ENCODE results near the gene CYGB. TPM values are rescaled to one million over a fixed set of nuclear protein-coding genes. Genes with fewer than 3 reads are reported as not detected.

Gene CYGB
- total and polyA plus RNA-seq, 10 of the 15 experiments (the other 5 are each of a cell fraction or from before 2014, with no cell fraction given), result 0.34 TPM; not detected in 9

- 65% methylated on average over 10 of the region's 10 CpGs for WGBS (ENCODE audit: insufficient coverage, insufficient replicate concordance, low lambda C conversion rate, missing lambda C conversion rate)
- TF ChIP-seq TAF1 (IDR thresholded peaks at IDR 0.05; ENCODE audit: borderline replicate concordance, low read depth, low read length), result 0 out of 2 replicates have a peak, but pooled peaks have one; percentile 27
- TF ChIP-seq STAT1 (conservative IDR thresholded peaks at IDR 0.05), result no peak
- no peak for TF ChIP-seq CBX5 (IDR thresholded peaks at IDR 0.05; ENCODE audit: low read depth)
- TF ChIP-seq RBBP5 (conservative IDR thresholded peaks at IDR 0.05), result no peak
- no peak for TF ChIP-seq NBN (IDR thresholded peaks at IDR 0.05)
- no peak for TF ChIP-seq MEF2A (IDR thresholded peaks at IDR 0.05; ENCODE audit: insufficient read depth, low read depth, low read length)
- no peak for TF ChIP-seq YY1 (IDR thresholded peaks at IDR 0.05; ENCODE audit: low read depth, low read length)
- peak; percentile 44; the same call in 1 of the 2 replicates for TF ChIP-seq PKNOX1 (IDR thresholded peaks at IDR 0.05)
- TF ChIP-seq BCL3 (IDR thresholded peaks at IDR 0.05; ENCODE audit: borderline replicate concordance, insufficient read depth, low read depth, low read length, poor library complexity, severe bottlenecking), result no peak
- no peak for TF ChIP-seq PBX3 (IDR thresholded peaks at IDR 0.05; ENCODE audit: insufficient replicate concordance, low read depth, low read length)
- TF ChIP-seq SMAD5 (IDR thresholded peaks at IDR 0.05; ENCODE audit: low read depth), result no peak
- TF ChIP-seq BHLHE40 (IDR thresholded peaks at IDR 0.05; ENCODE audit: borderline replicate concordance in 1 of 2, low read depth in 2 of 2, low read length in 1 of 2), result no peak
- no peak for TF ChIP-seq CHD2 (IDR thresholded peaks at IDR 0.05; ENCODE audit: borderline replicate concordance, low read depth, low read length)
- TF ChIP-seq HDGF (IDR thresholded peaks at IDR 0.05), result peak; percentile 63; the same call in 1 of the 2 replicates
- peak; percentile 39; the same call in 1 of the 2 replicates for TF ChIP-seq JUNB (IDR thresholded peaks at IDR 0.05)
- no peak for TF ChIP-seq KDM1A (IDR thresholded peaks at IDR 0.05; ENCODE audit: borderline replicate concordance)
- no peak for TF ChIP-seq TBL1XR1 (IDR thresholded peaks at IDR 0.05; ENCODE audit: low read depth, low read length)
Observed at GRCh38 chr17:76560036-76560876, 22.7 kb upstream of the CYGB start.

More at GRCh38 chr17:76560036-76560876, 22.7 kb upstream of the CYGB start:
- in situ Hi-C loops (cut with MboI), result no loop called here
- peak; percentile 6; the same call in 1 of the 3 replicates for ATAC-seq
- Histone ChIP-seq H3K36me3 (ENCODE audit: control insufficient read depth in 2 of 2, insufficient read depth in 2 of 2, low read length in 1 of 2) (peaks cover 7 to 19% of the 10 kb centered on the region in 2 experiments), H3K4me2 (ENCODE audit: control insufficient read depth, insufficient read depth) (peak overlapping the region; percentile 94), H3K9ac (ENCODE audit: control insufficient read depth, insufficient read depth, low read length) (peak overlapping the region; percentile 99), H2AFZ (ENCODE audit: control insufficient read depth, low read depth, low read length) (no peak overlapping the region), H4K20me1 (ENCODE audit: control insufficient read depth, insufficient read depth) (peaks cover 3% of the 10 kb centered on the region; the same call in 1 of the 2 replicates), H3K4me3 (peak overlapping the region; percentile 74), H3K4me1 (ENCODE audit: control insufficient read depth, insufficient read depth, low read length) (peaks cover 17% of the 10 kb centered on the region), H3K79me2 (ENCODE audit: control insufficient read depth, insufficient read depth, low read length) (peaks cover 63% of the 10 kb centered on the region), H3K27ac (ENCODE audit: control insufficient read depth, insufficient read depth) (peak overlapping the region; percentile 95), H3K27me3 (replicated peaks in 1 of 2; ENCODE audit: control insufficient read depth in 2 of 2, insufficient read depth in 2 of 2, low read length in 1 of 2) (no peaks in the 10 kb centered on the region), H3K9me3 (replicated peaks; ENCODE audit: control insufficient read depth, insufficient read depth, low read length) (no peaks in the 10 kb centered on the region)
- intact Hi-C loops (cut with micrococcal nuclease; ENCODE audit: unreplicated experiment), result loop anchor here (10.0 kb wide), 1 partner anchor 135 kb away; no protein-coding TSS in a partner anchor
- no peak for FAIRE-seq
- DNase-seq (ENCODE audit: low read depth, low spot score), result no peak
- ChIA-PET CTCF (interaction anchor here (0.7 to 7.9 kb wide), 21 partner anchors 9 to 167 kb away, joined by 3 to 146 read pairs (median 4); partner anchors contain the start of gene METTL23), POLR2A (interaction anchor here (0.6 to 1.6 kb wide), 9 partner anchors 9 to 148 kb away, joined by 3 to 6 read pairs (median 4); a partner anchor contains a TSS), SMC1A (ENCODE audit: uncharacterized antibody, unreplicated experiment) (interaction anchor here (0.8 to 7.2 kb wide), 11 partner anchors 9 to 64 kb away, joined by 3 to 87 read pairs (median 5); no protein-coding TSS in a partner anchor), RAD21 (ENCODE audit: unreplicated experiment) (interaction anchor here (0.5 to 3.0 kb wide), 10 partner anchors 9 to 497 kb away, joined by 3 to 22 read pairs (median 4); no protein-coding TSS in a partner anchor)
- BruUV-seq (replicated peaks), result TSS peak; percentile 82
